ENCODE measurements around the gene CEP295NL.

- no peak for TF ChIP-seq CTCF (IDR thresholded peaks at IDR 0.05; ENCODE audit: low read length)
- TF ChIP-seq EZH2 (optimal IDR thresholded peaks at IDR 0.05; ENCODE audit: low read depth, low read length) = no peak
- TF ChIP-seq EZH2phosphoT487 (IDR thresholded peaks at IDR 0.05; ENCODE audit: low read length) = no peak
Observed at GRCh38 chr17:78903101-78903779, at the start of gene CEP295NL.

Measured in MM.1S (cell line).